NT2/D1 (cell line): ENCODE measurements around the gene CLASP1.

ENCODE experiments used
- DNase-seq: peaks from one replicate; pipeline ENCODE4 v3.0.0-alpha.2; 2011; ENCODE audit warnings: low read depth, low spot score
- H3K27me3 ChIP-seq: 2 replicates; pipeline ENCODE4 v1.6.0; 2011; ENCODE audit warnings: mild to moderate bottlenecking; ENCODE audit not compliant: insufficient read length, insufficient read depth
- H3K36me3 ChIP-seq: 2 replicates; pipeline ENCODE4 v1.6.1; 2011; ENCODE audit warnings: mild to moderate bottlenecking, low read length, mixed read lengths; ENCODE audit not compliant: insufficient read depth, insufficient read length
- H3K4me1 ChIP-seq: 2 replicates; pipeline ENCODE4 v1.5.1; 2011; ENCODE audit not compliant: insufficient read depth, insufficient read length
- H3K4me3 ChIP-seq: 2 replicates; pipeline ENCODE4 v1.5.1; 2011; ENCODE audit warnings: low read depth; ENCODE audit not compliant: insufficient read length
- H3K9ac ChIP-seq: 2 replicates; pipeline ENCODE4 v1.6.0; 2011; ENCODE audit warnings: low read depth; ENCODE audit not compliant: insufficient read length
- H3K9me3 ChIP-seq: 2 replicates; pipeline ENCODE4 v1.5.1; 2011; ENCODE audit warnings: mild to moderate bottlenecking, low read length; ENCODE audit not compliant: insufficient read depth
- SUZ12 ChIP-seq: IDR thresholded peaks from 2 replicates; pipeline ENCODE4 v1.6.1; 2011; ENCODE audit not compliant: insufficient read length, insufficient read depth; ENCODE audit errors: extremely low read depth
- YY1 ChIP-seq: IDR thresholded peaks from 2 replicates; pipeline ENCODE4 v1.6.1; 2011; ENCODE audit not compliant: insufficient read length, insufficient read depth
- ZNF274 ChIP-seq: IDR thresholded peaks from 2 replicates; pipeline ENCODE4 v1.6.1; 2011; ENCODE audit warnings: mild to moderate bottlenecking, low read depth, low read length

CLASP1 gene

GRCh38 chr2:121504316-121504715 lies 144.9 kb downstream of the CLASP1 start:
- DNase-seq: no peak
- TF ChIP-seq YY1 (no peak), SUZ12 (no peak), ZNF274 (no peak)
- no peak overlapping the region for H3K4me3 ChIP-seq
- H3K36me3 ChIP-seq: peaks cover 19% of the 10 kb centered on the region
- H3K27me3 ChIP-seq: no peaks in the 10 kb centered on the region
- H3K4me1 ChIP-seq: no peaks in the 10 kb centered on the region
- no peak overlapping the region for H3K9ac ChIP-seq
- peaks cover 5% of the 10 kb centered on the region; the same call in 1 of the 2 replicates for H3K9me3 ChIP-seq

GRCh38 chr2:121502781-121503180 lies 146.5 kb downstream of the CLASP1 start:
- DNase-seq: no peak
- TF ChIP-seq SUZ12 (no peak), YY1 (no peak), ZNF274 (no peak)
- Histone ChIP-seq H3K9ac (no peak overlapping the region), H3K27me3 (no peaks in the 10 kb centered on the region), H3K9me3 (peaks cover 5% of the 10 kb centered on the region; the same call in 1 of the 2 replicates), H3K4me3 (no peak overlapping the region), H3K4me1 (no peaks in the 10 kb centered on the region), H3K36me3 (peaks cover 19% of the 10 kb centered on the region)

GRCh38 chr2:121502246-121502645 lies 147.0 kb downstream of the CLASP1 start:
- peaks cover 5% of the 10 kb centered on the region; the same call in 1 of the 2 replicates for H3K9me3 ChIP-seq
- no peak for DNase-seq
- H3K4me3 ChIP-seq: no peak overlapping the region
- TF ChIP-seq SUZ12: no peak
- H3K9ac ChIP-seq: no peak overlapping the region
- H3K27me3 ChIP-seq: no peaks in the 10 kb centered on the region
- peaks cover 19% of the 10 kb centered on the region for H3K36me3 ChIP-seq
- H3K4me1 ChIP-seq: no peaks in the 10 kb centered on the region

GRCh38 chr2:121501554-121501953 lies 147.7 kb downstream of the CLASP1 start:
- peaks cover 20% of the 10 kb centered on the region for H3K36me3 ChIP-seq
- H3K9ac ChIP-seq: no peak overlapping the region
- H3K9me3 ChIP-seq: peaks cover 5% of the 10 kb centered on the region; the same call in 1 of the 2 replicates
- no peak for TF ChIP-seq SUZ12
- TF ChIP-seq YY1: no peak
- no peak for TF ChIP-seq ZNF274
- H3K27me3 ChIP-seq: no peaks in the 10 kb centered on the region
- DNase-seq: no peak
- no peak overlapping the region for H3K4me3 ChIP-seq
- no peaks in the 10 kb centered on the region for H3K4me1 ChIP-seq

GRCh38 chr2:121501031-121501430 lies 148.2 kb downstream of the CLASP1 start:
- Histone ChIP-seq H3K4me1 (no peaks in the 10 kb centered on the region), H3K9ac (no peak overlapping the region), H3K9me3 (peaks cover 5% of the 10 kb centered on the region; the same call in 1 of the 2 replicates), H3K36me3 (peaks cover 22% of the 10 kb centered on the region), H3K4me3 (no peak overlapping the region), H3K27me3 (no peaks in the 10 kb centered on the region)
- TF ChIP-seq ZNF274: no peak
- no peak for TF ChIP-seq YY1
- TF ChIP-seq SUZ12: no peak
- no peak for DNase-seq

GRCh38 chr2:121498731-121499130 lies 150.5 kb downstream of the CLASP1 start:
- Histone ChIP-seq H3K9me3 (peaks cover 5% of the 10 kb centered on the region; the same call in 1 of the 2 replicates), H3K36me3 (peaks cover 17% of the 10 kb centered on the region), H3K27me3 (no peaks in the 10 kb centered on the region), H3K4me3 (no peak overlapping the region), H3K9ac (no peak overlapping the region), H3K4me1 (no peaks in the 10 kb centered on the region)
- TF ChIP-seq ZNF274: no peak
- TF ChIP-seq YY1: no peak
- TF ChIP-seq SUZ12: no peak
- no peak for DNase-seq

- TF ChIP-seq ZNF274 (no peak), YY1 (no peak), SUZ12 (no peak)
- Histone ChIP-seq H3K36me3 (peaks cover 3% of the 10 kb centered on the region), H3K9me3 (no peaks in the 10 kb centered on the region), H3K4me1 (no peaks in the 10 kb centered on the region), H3K27me3 (no peaks in the 10 kb centered on the region), H3K4me3 (no peak overlapping the region), H3K9ac (no peak overlapping the region)
- DNase-seq: no peak
Observed at GRCh38 chr2:121492409-121492808, 156.9 kb downstream of the CLASP1 start.

- Histone ChIP-seq H3K4me3 (no peak overlapping the region), H3K9ac (no peak overlapping the region), H3K9me3 (no peaks in the 10 kb centered on the region), H3K36me3 (peaks cover 1% of the 10 kb centered on the region), H3K27me3 (no peaks in the 10 kb centered on the region), H3K4me1 (no peaks in the 10 kb centered on the region)
- DNase-seq: no peak
- TF ChIP-seq SUZ12 (no peak), ZNF274 (no peak), YY1 (no peak)
Observed at GRCh38 chr2:121491518-121491917, 157.7 kb downstream of the CLASP1 start.
